Motor neuron (in vitro differentiated cells): ENCODE measurements around the gene ADPRH. TPM values are rescaled to one million over a fixed set of nuclear protein-coding genes. Genes with fewer than 3 reads are reported as not detected.

Experiments used
- ATAC-seq, 8 experiments: fragments of 200-7000 bp; cut with Tn5 transposase; replicated peaks in 6 of 8; 2 replicates each; pipeline ENCODE4 v1.8.0; 2021; ENCODE audit warnings: mild to moderate bottlenecking in 8 of 8, moderate library complexity in 8 of 8
- H3K27ac ChIP-seq, 2 donors: fragments of 250-450 bp; sonication (Bioruptor Pico); 2 replicates each; pipeline ENCODE4 v1.9.0; 2021; ENCODE audit warnings: antibody characterized with exemption in 2 of 2, mild to moderate bottlenecking in 2 of 2, moderate library complexity in 1 of 2
- H3K4me1 ChIP-seq, 2 donors: fragments of 250-450 bp; sonication (Bioruptor Pico); replicated peaks in 1 of 2; 2 replicates each; pipeline ENCODE4 v1.6.1; 2021; ENCODE audit warnings: antibody characterized with exemption in 2 of 2, mild to moderate bottlenecking in 2 of 2, moderate library complexity in 1 of 2
- H3K4me3 ChIP-seq, 5 donors: fragments of 250-450 bp; sonication (Bioruptor Pico); 2 replicates each; pipeline ENCODE4 v1.9.0; 2021; ENCODE audit warnings: antibody characterized with exemption in 5 of 5, mild to moderate bottlenecking in 5 of 5, moderate library complexity in 4 of 5
- WGBS, 10 experiments: fragments of 450-650 bp; shearing (Covaris generic); methylation state at CpG; one replicate each; pipeline ENCODE4 v1.0.0; 2022; 5-methylcytosine and 5-hydroxymethylcytosine counted together
- in situ Hi-C, 9 experiments: fragments of 400-800 bp; cut with MboI; loops; one replicate each; pipeline ENCODE4 v1.15.0; 2021; ENCODE audit warnings: low sequenced_read_pairs in 9 of 9, low pct_unique_long_range_greater_than_20kb in 2 of 9; ENCODE audit not compliant: unreplicated experiment in 9 of 9
- total RNA-seq, 8 experiments: library from RNA; unstranded; fragments of 300-600 nt; gene quantifications; 2 replicates each; pipeline versions ENCODE4 v1.2.3 to v1.2.4, GENCODE V29; 2022

The ADPRH gene
- total RNA-seq: 1 to 10 TPM in 2 of 8 experiments, under 1 TPM in 6; 0.27 to 1.8 (median 0.63) TPM

- H3K4me3 ChIP-seq: peak within 1 kb of the TSS; percentile 38 to 53 (median 42)
- H3K27ac ChIP-seq: no peak within 1 kb of the TSS
- in situ Hi-C loops: no loop called here
- peak; percentile 93 to 99 (median 98) for ATAC-seq
- peaks cover 2 to 5% of the 10 kb centered on the region in 2 donors for H3K4me1 ChIP-seq
- WGBS, 10 experiments: 4 to 60% (median 20%) methylated on average over 1 to 28 of the region's 68 CpGs; no CpG with 5 or more reads in 3 of the 10 experiments
Observed at GRCh38 chr3:119579366-119580066, at the start of gene ADPRH. Gene ADPRH, plus strand, starts transcription at chr3:119579492. Its CDS starts 2,678 bp downstream, at chr3:119582170.

GRCh38 chr3:119529883-119530282 lies 49.4 kb upstream of the ADPRH start:
- no peak overlapping the region for H3K27ac ChIP-seq
- no peaks in the 10 kb centered on the region for H3K4me1 ChIP-seq
- ATAC-seq: peak in 3 of 8 experiments; percentile 74 to 90 (median 85)
- no peak overlapping the region for H3K4me3 ChIP-seq
- in situ Hi-C loops: no loop called here

- Histone ChIP-seq H3K4me1 (no peaks in the 10 kb centered on the region), H3K4me3 (no peak overlapping the region), H3K27ac (no peak overlapping the region)
- in situ Hi-C loops: no loop called here
- 0 to 100% (median 38%) methylated on average over 1 to 2 of the region's 2 CpGs; no CpG with 5 or more reads in 2 of the 10 experiments for WGBS, 10 experiments
- ATAC-seq: no peak
Observed at GRCh38 chr3:119530456-119530855, 48.8 kb upstream of the ADPRH start.

GRCh38 chr3:119531151-119531550 lies 48.1 kb upstream of the ADPRH start:
- Histone ChIP-seq H3K27ac (no peak overlapping the region), H3K4me3 (no peak overlapping the region), H3K4me1 (no peaks in the 10 kb centered on the region)
- ATAC-seq: no peak
- in situ Hi-C loops: no loop called here
- WGBS, 10 experiments: 50 to 100% (median 100%) methylated on average over 1 to 4 of the region's 4 CpGs; no CpG with 5 or more reads in 3 of the 10 experiments

- H3K27ac ChIP-seq: no peak overlapping the region
- H3K4me3 ChIP-seq: no peak overlapping the region
- no CpG with 5 or more reads among the region's 1 CpG for WGBS, 10 experiments
- no peak for ATAC-seq
- no peaks in the 10 kb centered on the region for H3K4me1 ChIP-seq
- in situ Hi-C loops: no loop called here
Observed at GRCh38 chr3:119534296-119534695, 45.0 kb upstream of the ADPRH start.

- H3K4me1 ChIP-seq: no peaks in the 10 kb centered on the region
- WGBS, 10 experiments: 73 to 100% (median 96%) methylated on average over 2 to 4 of the region's 4 CpGs; no CpG with 5 or more reads in 3 of the 10 experiments
- no peak overlapping the region for H3K27ac ChIP-seq
- in situ Hi-C loops: no loop called here
- no peak overlapping the region for H3K4me3 ChIP-seq
- no peak for ATAC-seq
Observed at GRCh38 chr3:119536757-119537156, 42.5 kb upstream of the ADPRH start.

- no peaks in the 10 kb centered on the region for H3K4me1 ChIP-seq
- in situ Hi-C loops: no loop called here
- WGBS, 10 experiments: 0 to 88% (median 59%) methylated on average over 1 of the region's 1 CpG; no CpG with 5 or more reads in 2 of the 10 experiments
- H3K4me3 ChIP-seq: no peak overlapping the region
- no peak for ATAC-seq
- no peak overlapping the region for H3K27ac ChIP-seq
Observed at GRCh38 chr3:119538772-119539171, 40.5 kb upstream of the ADPRH start.

- WGBS, 10 experiments: 53 to 100% (median 72%) methylated on average over 1 to 3 of the region's 3 CpGs
- no peak for ATAC-seq
- Histone ChIP-seq H3K4me1 (no peaks in the 10 kb centered on the region), H3K4me3 (no peak overlapping the region), H3K27ac (no peak overlapping the region)
- in situ Hi-C loops: no loop called here
Observed at GRCh38 chr3:119541547-119541946, 37.7 kb upstream of the ADPRH start.

GRCh38 chr3:119542168-119542767 lies 37.0 kb upstream of the ADPRH start:
- 21 to 88% (median 60%) methylated on average over 1 to 2 of the region's 2 CpGs; no CpG with 5 or more reads in 3 of the 10 experiments for WGBS, 10 experiments
- in situ Hi-C loops: no loop called here
- Histone ChIP-seq H3K27ac (no peak overlapping the region), H3K4me3 (no peak overlapping the region), H3K4me1 (no peaks in the 10 kb centered on the region)
- no peak for ATAC-seq

- in situ Hi-C loops: no loop called here
- ATAC-seq: peak in 1 of 8 experiments; percentile 16
- Histone ChIP-seq H3K4me1 (no peaks in the 10 kb centered on the region), H3K4me3 (no peak overlapping the region), H3K27ac (no peak overlapping the region)
- WGBS, 10 experiments: 52 to 95% (median 80%) methylated on average over 2 to 7 of the region's 7 CpGs; no CpG with 5 or more reads in 1 of the 10 experiments
Observed at GRCh38 chr3:119543147-119543546, 36.1 kb upstream of the ADPRH start.

- no peak for ATAC-seq
- WGBS, 10 experiments: 50 to 100% (median 75%) methylated on average over 1 of the region's 1 CpG; no CpG with 5 or more reads in 4 of the 10 experiments
- Histone ChIP-seq H3K4me3 (no peak overlapping the region), H3K27ac (no peak overlapping the region), H3K4me1 (no peaks in the 10 kb centered on the region)
- in situ Hi-C loops: no loop called here
Observed at GRCh38 chr3:119547227-119547626, 32.1 kb upstream of the ADPRH start.

- Histone ChIP-seq H3K4me1 (no peaks in the 10 kb centered on the region), H3K4me3 (no peak overlapping the region), H3K27ac (no peak overlapping the region)
- WGBS, 10 experiments: 0 to 100% (median 37%) methylated on average over 1 to 3 of the region's 3 CpGs; no CpG with 5 or more reads in 2 of the 10 experiments
- no peak for ATAC-seq
- in situ Hi-C loops: no loop called here
Observed at GRCh38 chr3:119548341-119548740, 31.0 kb upstream of the ADPRH start.

- in situ Hi-C loops: no loop called here
- Histone ChIP-seq H3K27ac (no peak overlapping the region), H3K4me3 (no peak overlapping the region), H3K4me1 (no peaks in the 10 kb centered on the region)
- WGBS, 10 experiments: 61 to 100% (median 93%) methylated on average over 1 to 8 of the region's 9 CpGs
- no peak for ATAC-seq
Observed at GRCh38 chr3:119550192-119550910, 28.9 kb upstream of the ADPRH start.
